GM21390 (cell line): ENCODE results near the gene ELAC2.
A peak's percentile ranks its signal among the peaks of the same experiment; 100 is the strongest.

ENCODE experiments used
- ATAC-seq: cut with Tn5 transposase; IDR thresholded peaks from one replicate; pipeline ENCODE4 v1.9.1; 2021; ENCODE audit not compliant: unreplicated experiment

Gene ELAC2

GRCh38 chr17:13024526-13025257 is 6.9 kb upstream of the ELAC2 start:
- ATAC-seq = peak; percentile 96

- no peak for ATAC-seq
Measured at GRCh38 chr17:13024016-13024415, 6.2 kb upstream of the ELAC2 start.

GRCh38 chr17:13016881-13017654 is 759 bp downstream of the ELAC2 start:
- peak; percentile 11 for ATAC-seq

GRCh38 chr17:13014801-13015200 is 3.0 kb downstream of the ELAC2 start:
- no peak for ATAC-seq

- ATAC-seq = no peak
Measured at GRCh38 chr17:13010959-13011358, 6.9 kb downstream of the ELAC2 start.

GRCh38 chr17:13008461-13008860 is 9.4 kb downstream of the ELAC2 start:
- no peak for ATAC-seq

- ATAC-seq = no peak
Measured at GRCh38 chr17:13005530-13005929, 12.3 kb downstream of the ELAC2 start.

- no peak for ATAC-seq
Measured at GRCh38 chr17:13004336-13004735, 13.5 kb downstream of the ELAC2 start.

- ATAC-seq = no peak
Measured at GRCh38 chr17:13003927-13004326, 13.9 kb downstream of the ELAC2 start.

- no peak for ATAC-seq
Measured at GRCh38 chr17:13003454-13003851, 14.4 kb downstream of the ELAC2 start.

- no peak for ATAC-seq
Measured at GRCh38 chr17:13002761-13003453, 14.9 kb downstream of the ELAC2 start.

GRCh38 chr17:13001991-13002615 is 15.7 kb downstream of the ELAC2 start:
- no peak for ATAC-seq

- ATAC-seq = no peak
Measured at GRCh38 chr17:13000561-13000960, 17.3 kb downstream of the ELAC2 start.

GRCh38 chr17:12998874-12999273 is 19.0 kb downstream of the ELAC2 start:
- ATAC-seq = no peak

GRCh38 chr17:12998461-12998860 is 19.4 kb downstream of the ELAC2 start:
- no peak for ATAC-seq

- no peak for ATAC-seq
Measured at GRCh38 chr17:12996941-12997340, 20.9 kb downstream of the ELAC2 start.

GRCh38 chr17:12996357-12996756 is 21.5 kb downstream of the ELAC2 start:
- ATAC-seq = no peak

GRCh38 chr17:12995896-12996295 is 21.9 kb downstream of the ELAC2 start:
- ATAC-seq = no peak

GRCh38 chr17:12995106-12995895 is 22.5 kb downstream of the ELAC2 start:
- ATAC-seq = no peak

- no peak for ATAC-seq
Measured at GRCh38 chr17:12994341-12995074, 23.3 kb downstream of the ELAC2 start.
